ENCODE data around the gene FOXC1.

DNA sequence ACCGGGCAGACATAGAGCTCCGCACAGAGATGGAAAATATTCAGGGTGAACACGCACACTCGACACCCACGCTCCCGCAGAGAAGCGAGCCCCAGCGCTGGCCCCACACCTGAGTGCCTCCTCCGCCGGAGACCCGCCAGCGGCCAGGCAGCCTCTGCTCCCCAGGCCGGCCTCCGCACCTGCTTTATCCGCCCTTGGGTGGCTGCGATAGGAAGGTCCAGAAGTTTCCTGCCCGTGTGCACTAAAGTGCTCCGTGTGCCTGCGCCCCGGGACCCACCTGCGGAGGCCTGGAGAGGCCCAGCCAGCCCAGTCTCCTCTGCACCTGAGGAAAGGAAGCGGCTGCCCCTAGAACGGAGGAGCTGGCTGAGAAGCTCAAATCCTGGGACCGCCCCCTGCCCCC lies 10.8 kb upstream of the FOXC1 start:
- TF ChIP-seq, protein P1, sequence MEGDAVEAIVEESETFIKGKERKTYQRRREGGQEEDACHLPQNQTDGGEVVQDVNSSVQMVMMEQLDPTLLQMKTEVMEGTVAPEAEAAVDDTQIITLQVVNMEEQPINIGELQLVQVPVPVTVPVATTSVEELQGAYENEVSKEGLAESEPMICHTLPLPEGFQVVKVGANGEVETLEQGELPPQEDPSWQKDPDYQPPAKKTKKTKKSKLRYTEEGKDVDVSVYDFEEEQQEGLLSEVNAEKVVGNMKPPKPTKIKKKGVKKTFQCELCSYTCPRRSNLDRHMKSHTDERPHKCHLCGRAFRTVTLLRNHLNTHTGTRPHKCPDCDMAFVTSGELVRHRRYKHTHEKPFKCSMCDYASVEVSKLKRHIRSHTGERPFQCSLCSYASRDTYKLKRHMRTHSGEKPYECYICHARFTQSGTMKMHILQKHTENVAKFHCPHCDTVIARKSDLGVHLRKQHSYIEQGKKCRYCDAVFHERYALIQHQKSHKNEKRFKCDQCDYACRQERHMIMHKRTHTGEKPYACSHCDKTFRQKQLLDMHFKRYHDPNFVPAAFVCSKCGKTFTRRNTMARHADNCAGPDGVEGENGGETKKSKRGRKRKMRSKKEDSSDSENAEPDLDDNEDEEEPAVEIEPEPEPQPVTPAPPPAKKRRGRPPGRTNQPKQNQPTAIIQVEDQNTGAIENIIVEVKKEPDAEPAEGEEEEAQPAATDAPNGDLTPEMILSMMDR (IDR thresholded peaks at IDR 0.05; ENCODE audit: insufficient read depth, low read depth, low read length), result no peak
- TF ChIP-seq EZH2 (IDR thresholded peaks at IDR 0.05; ENCODE audit: insufficient read depth, low read length), result no peak
